ENCODE measurements around the gene TIPIN. TPM values are rescaled to one million over a fixed set of nuclear protein-coding genes. Genes with fewer than 3 reads are reported as not detected.
"Not testable (repeated sequence)": the region's sequence is repeated elsewhere in the genome, so short reads cannot be mapped to it uniquely, and the experiment has no call there.

TIPIN gene
- total RNA-seq, 6 experiments from 2014 or later: 7.8 to 15.7 (median 14.4) TPM

DNA sequence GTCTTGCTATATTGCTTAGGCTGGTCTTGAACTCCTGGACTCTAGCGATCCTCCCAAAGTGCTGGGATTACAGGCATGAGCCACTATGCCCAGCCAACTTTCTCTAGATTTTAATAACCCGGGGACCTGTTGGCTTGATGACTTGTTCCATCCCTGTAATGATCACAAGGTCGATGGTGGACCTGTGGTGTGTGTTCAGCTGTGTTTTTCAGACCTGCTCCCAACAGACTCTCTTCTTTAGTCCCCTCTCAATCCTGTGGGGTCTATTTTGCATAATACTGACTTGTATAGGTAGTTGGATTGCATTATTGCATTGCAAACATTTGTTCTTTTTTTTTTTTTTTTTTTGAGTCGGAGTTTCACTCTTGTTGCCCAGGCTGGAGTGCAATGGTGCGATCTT, 32.1 kb upstream of the TIPIN start:
- Mint-ChIP-seq H3K4me3 (peak overlapping the region; percentile 92), H3K27ac (peak overlapping the region; percentile 36; the same call in 1 of the 2 replicates), H3K4me1 (ENCODE audit: low read depth) (peaks cover 53% of the 10 kb centered on the region), H3K36me3 (ENCODE audit: low read depth) (peaks cover 17% of the 10 kb centered on the region), H3K27me3 (ENCODE audit: insufficient read depth) (no peaks in the 10 kb centered on the region; the same call in 1 of the 2 replicates), H3K9me3 (no peaks in the 10 kb centered on the region)
- TF ChIP-seq, protein P1, sequence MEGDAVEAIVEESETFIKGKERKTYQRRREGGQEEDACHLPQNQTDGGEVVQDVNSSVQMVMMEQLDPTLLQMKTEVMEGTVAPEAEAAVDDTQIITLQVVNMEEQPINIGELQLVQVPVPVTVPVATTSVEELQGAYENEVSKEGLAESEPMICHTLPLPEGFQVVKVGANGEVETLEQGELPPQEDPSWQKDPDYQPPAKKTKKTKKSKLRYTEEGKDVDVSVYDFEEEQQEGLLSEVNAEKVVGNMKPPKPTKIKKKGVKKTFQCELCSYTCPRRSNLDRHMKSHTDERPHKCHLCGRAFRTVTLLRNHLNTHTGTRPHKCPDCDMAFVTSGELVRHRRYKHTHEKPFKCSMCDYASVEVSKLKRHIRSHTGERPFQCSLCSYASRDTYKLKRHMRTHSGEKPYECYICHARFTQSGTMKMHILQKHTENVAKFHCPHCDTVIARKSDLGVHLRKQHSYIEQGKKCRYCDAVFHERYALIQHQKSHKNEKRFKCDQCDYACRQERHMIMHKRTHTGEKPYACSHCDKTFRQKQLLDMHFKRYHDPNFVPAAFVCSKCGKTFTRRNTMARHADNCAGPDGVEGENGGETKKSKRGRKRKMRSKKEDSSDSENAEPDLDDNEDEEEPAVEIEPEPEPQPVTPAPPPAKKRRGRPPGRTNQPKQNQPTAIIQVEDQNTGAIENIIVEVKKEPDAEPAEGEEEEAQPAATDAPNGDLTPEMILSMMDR (IDR thresholded peaks at IDR 0.05): no peak
- DNase-seq: no peak

DNA sequence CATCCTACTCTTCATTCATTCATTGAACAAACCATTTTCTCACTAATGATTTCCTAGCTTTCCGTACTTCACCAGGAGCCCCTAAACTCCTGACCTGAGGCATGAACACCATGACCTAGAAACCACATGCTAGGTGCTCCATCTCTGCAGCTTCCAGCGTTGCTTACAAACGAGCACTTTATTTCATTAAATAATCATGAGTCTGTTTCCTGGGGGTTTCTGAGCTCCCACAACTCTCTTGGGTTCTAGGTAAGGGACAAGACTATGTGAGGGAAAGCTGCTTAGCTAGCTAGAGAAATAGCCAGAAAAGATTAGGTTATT, 31.5 kb upstream of the TIPIN start:
- peak overlapping the region; percentile 92 for H3K4me3 Mint-ChIP-seq
- H3K27ac Mint-ChIP-seq: peak overlapping the region; percentile 86
- no peaks in the 10 kb centered on the region; the same call in 1 of the 2 replicates for H3K27me3 Mint-ChIP-seq (ENCODE audit: insufficient read depth)
- no peaks in the 10 kb centered on the region for H3K9me3 Mint-ChIP-seq
- H3K36me3 Mint-ChIP-seq (ENCODE audit: low read depth): peaks cover 17% of the 10 kb centered on the region
- TF ChIP-seq, protein P1 (IDR thresholded peaks at IDR 0.05): no peak; the same call in 1 of the 2 replicates
- H3K4me1 Mint-ChIP-seq (ENCODE audit: low read depth): peaks cover 51% of the 10 kb centered on the region
- no peak for DNase-seq

DNA sequence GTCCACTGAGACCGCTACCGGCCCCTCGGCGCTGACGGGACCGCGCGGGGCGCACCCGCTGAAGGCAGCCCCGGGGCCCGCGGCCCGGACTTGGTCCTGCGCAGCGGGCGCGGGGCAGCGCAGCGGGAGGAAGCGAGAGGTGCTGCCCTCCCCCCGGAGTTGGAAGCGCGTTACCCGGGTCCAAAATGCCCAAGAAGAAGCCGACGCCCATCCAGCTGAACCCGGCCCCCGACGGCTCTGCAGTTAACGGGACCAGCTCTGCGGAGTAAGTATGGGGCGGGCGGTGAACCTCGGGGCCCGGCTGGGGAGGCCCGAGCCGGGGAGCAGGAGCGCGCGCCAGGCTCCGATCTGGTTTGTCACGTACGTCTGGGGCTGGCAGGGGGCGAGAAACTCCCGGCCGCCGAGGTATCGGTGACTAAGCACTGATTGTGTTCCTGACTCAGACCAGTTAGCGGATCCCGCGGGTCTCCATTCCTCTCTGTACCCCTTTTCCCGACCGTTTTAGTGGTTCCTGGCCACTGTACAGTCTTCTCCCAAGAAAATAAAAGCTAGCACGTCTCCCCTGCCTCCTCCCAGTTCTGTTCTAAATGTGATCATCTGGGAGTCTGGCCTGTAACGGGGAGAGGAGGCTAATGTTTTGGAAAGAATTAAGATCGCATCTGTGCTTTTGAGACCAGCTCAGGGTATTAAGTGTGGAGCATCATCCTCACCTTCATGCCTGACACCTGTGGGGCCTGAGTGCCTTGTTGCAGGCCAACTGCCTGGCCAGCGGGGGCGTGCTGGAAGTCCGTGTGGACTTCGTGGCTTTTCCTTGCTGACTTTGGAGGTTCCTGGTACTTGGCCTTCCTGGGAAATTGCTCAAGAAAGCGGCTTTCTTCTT, 30.9 kb upstream of the TIPIN start:
- H3K9me3 Mint-ChIP-seq: no peaks in the 10 kb centered on the region
- H3K36me3 Mint-ChIP-seq (ENCODE audit: low read depth): peaks cover 17% of the 10 kb centered on the region
- H3K4me3 Mint-ChIP-seq: peak overlapping the region; percentile 92
- H3K4me1 Mint-ChIP-seq (ENCODE audit: low read depth): peaks cover 51% of the 10 kb centered on the region
- TF ChIP-seq, protein P1 (IDR thresholded peaks at IDR 0.05): peak; percentile 62
- H3K27me3 Mint-ChIP-seq (ENCODE audit: insufficient read depth): no peaks in the 10 kb centered on the region; the same call in 1 of the 2 replicates
- peak; percentile 58 for DNase-seq
- peak overlapping the region; percentile 86 for H3K27ac Mint-ChIP-seq

DNA sequence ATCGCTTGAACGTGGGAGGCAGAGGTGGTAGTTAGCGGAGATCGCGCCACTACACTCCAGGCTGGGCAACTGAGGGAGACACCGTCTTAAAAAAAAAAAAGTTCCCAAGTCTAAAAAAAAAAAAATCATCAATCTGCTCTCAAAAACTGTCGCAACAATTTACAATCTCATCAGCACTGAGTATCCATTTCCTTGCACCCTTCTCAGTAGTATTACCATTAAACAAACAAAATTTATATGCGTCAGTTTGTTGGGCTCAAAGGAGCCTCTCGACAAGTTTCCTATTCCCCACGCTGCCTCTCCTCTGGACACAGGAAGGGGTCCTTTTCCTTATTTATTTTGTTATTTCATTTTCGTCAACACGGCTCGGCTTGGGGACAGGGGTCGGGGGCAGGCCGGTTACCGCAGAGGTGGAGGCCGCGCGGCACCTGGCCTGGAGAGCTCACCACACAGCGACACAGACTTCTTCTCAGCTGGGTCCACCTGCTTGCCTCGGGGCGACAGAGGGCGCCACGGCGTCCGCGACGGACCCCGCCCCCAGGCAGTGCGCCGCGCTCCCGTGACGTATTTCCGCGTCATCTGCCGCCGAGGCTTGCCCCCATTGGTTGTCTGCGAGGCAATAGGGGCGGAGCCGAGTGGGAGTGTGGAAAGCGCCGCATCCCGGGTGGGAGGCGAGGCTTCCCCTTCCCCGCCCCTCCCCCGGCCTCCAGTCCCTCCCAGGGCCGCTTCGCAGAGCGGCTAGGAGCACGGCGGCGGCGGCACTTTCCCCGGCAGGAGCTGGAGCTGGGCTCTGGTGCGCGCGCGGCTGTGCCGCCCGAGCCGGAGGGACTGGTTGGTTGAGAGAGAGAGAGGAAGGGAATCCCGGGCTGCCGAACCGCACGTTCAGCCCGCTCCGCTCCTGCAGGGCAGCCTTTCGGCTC, 30.0 kb upstream of the TIPIN start, which contains the start of gene MAP2K1:
TSS of gene MAP2K1 (plus strand) at position 709 of the 920 bp plus-strand sequence. CDS start 436 bp downstream, outside the sequence.
- Mint-ChIP-seq H3K4me1 (ENCODE audit: low read depth) (peaks cover 45% of the 10 kb centered on the region), H3K4me3 (peak within 1 kb of the TSS; percentile 92)
- peak; percentile 95 for DNase-seq

DNA sequence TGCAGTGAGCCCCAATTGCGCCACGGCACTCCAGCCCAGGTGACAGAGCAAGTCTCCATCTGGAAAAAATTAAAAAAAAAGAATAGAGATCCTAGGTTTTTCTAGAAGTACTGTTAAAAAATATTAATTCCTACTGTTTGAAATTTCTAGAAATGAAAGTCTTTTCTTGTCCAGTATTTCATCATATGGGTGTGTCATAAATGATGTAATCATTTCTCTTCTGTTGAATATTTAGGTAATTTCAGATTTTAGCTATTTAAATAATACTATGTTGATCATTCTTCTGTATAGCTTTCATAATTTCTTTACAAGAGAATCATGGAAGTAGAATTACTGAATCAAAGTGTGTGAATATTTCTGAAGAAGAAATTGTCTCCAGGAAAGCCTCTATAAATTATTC, 24.9 kb upstream of the TIPIN start:
- DNase-seq: not testable (repeated sequence)

More for the DNA sequence above, 30.0 kb upstream of the TIPIN start, which contains the start of gene MAP2K1:
- peaks cover 10% of the 10 kb centered on the region for H3K36me3 Mint-ChIP-seq (ENCODE audit: low read depth)
- TF ChIP-seq, protein P1 (IDR thresholded peaks at IDR 0.05): peak; percentile 78
- no peaks in the 10 kb centered on the region for H3K9me3 Mint-ChIP-seq
- peak within 1 kb of the TSS; percentile 86 for H3K27ac Mint-ChIP-seq
- H3K27me3 Mint-ChIP-seq (ENCODE audit: insufficient read depth): no peaks in the 10 kb centered on the region; the same call in 1 of the 2 replicates

More for the DNA sequence above, 24.9 kb upstream of the TIPIN start:
- not testable (repeated sequence) for H3K36me3 Mint-ChIP-seq (ENCODE audit: low read depth); H3K4me1 Mint-ChIP-seq (ENCODE audit: low read depth); H3K27me3 Mint-ChIP-seq (ENCODE audit: insufficient read depth); H3K27ac Mint-ChIP-seq; H3K9me3 Mint-ChIP-seq; H3K4me3 Mint-ChIP-seq

Data from HFFc6 (cell line).